ENCODE results near the gene ZNF280A. TPM values are rescaled to one million over a fixed set of nuclear protein-coding genes. Genes with fewer than 3 reads are reported as not detected.
"Not testable (repeated sequence)": the region's sequence is repeated elsewhere in the genome, so short reads cannot be mapped to it uniquely, and the experiment has no call there.

ZNF280A gene
- total RNA-seq, 3 donors from 2014 or later: not detected

DNA sequence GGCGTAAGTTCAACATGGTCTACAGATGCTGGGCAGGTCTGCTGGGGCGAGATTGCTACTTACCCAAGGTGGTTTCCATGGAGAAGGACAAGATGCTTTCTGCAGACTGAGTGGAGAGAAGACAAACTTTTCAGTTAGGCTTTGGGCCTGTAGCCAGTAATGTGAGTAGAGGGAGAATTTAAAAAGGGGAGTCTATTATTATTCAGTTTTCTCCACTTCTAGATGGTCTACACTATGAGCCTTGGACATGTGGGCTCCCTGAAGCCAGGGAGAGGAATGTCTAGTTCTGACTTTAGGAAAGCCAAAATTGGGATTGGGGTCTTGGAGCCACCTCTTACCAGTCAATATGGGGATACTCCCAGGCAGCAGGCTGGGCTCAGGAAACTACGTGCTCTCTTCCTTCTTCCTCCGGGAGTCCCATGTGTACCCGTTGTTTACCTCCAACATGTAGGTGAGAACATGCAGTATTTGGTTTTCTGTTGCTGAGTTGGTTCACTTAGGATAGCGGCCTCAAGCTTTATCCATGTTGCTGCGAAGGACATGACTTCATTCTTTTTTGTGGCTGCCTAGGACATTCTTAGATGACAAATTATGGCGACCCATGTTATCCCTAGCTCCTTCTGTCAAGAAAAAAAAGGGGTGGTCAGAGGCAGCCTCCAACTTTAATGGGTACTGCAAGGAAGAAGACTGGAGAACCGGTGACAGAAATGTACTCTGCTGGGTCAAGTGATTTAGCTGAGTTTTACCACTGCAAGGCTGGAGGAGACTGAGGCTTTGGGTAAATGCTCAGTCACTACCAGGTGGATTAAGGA lies 14.7 kb upstream of the ZNF280A start:
- Histone ChIP-seq H3K4me1 (no peaks in the 10 kb centered on the region), H3K4me3 (no peak overlapping the region), H3K27me3 (no peaks in the 10 kb centered on the region), H3K27ac (no peak overlapping the region), H3K36me3 (no peaks in the 10 kb centered on the region), H3K9me3 (peaks cover 0 to 1% of the 10 kb centered on the region in 2 donors)
- intact Hi-C loops (cut with DNase I; ENCODE audit: low total_unique reads): no loop called here
- no peak for TF ChIP-seq CTCF (IDR thresholded peaks at IDR 0.05)
- no peak for TF ChIP-seq POLR2A (IDR thresholded peaks at IDR 0.05)
- no peak for TF ChIP-seq POLR2AphosphoS5 (IDR thresholded peaks at IDR 0.05)
- DNase-seq (ENCODE audit: low spot score in 2 of 2): no peak

GRCh38 chr22:22533863-22534262 lies 13.8 kb upstream of the ZNF280A start:
- intact Hi-C loops (cut with DNase I; ENCODE audit: low total_unique reads): no loop called here
- TF ChIP-seq POLR2A (IDR thresholded peaks at IDR 0.05) (no peak), POLR2AphosphoS5 (IDR thresholded peaks at IDR 0.05) (no peak), CTCF (IDR thresholded peaks at IDR 0.05) (no peak)
- H3K27ac ChIP-seq: no peak overlapping the region

DNA sequence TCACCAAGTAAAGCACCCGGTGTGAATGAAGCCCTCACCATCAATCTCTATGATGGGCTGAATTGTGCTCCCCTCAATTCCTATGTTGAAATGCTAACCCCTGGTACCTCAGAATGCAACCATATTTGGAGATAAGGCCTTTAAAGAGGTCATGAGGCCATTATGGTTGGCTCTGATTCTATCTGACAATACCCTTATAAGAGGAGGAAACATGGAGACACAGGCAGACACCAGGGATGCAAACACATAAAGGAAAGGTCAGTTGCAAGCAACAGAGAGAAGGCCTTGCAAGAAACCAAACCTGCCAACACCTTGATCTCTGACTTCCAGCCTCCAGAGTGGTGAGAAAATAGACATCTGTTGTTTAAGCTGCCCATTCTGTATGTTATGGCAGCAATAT lies 13.3 kb upstream of the ZNF280A start:
- TF ChIP-seq POLR2AphosphoS5 (IDR thresholded peaks at IDR 0.05) (no peak), CTCF (IDR thresholded peaks at IDR 0.05) (no peak), POLR2A (IDR thresholded peaks at IDR 0.05) (no peak)
- no peak for DNase-seq (ENCODE audit: low spot score in 2 of 2)
- intact Hi-C loops (cut with DNase I; ENCODE audit: low total_unique reads): no loop called here
- Histone ChIP-seq H3K4me3 (no peak overlapping the region), H3K36me3 (no peaks in the 10 kb centered on the region), H3K27me3 (no peaks in the 10 kb centered on the region), H3K4me1 (no peaks in the 10 kb centered on the region), H3K27ac (no peak overlapping the region), H3K9me3 (no peaks in the 10 kb centered on the region)

More at GRCh38 chr22:22533863-22534262, 13.8 kb upstream of the ZNF280A start:
- H3K4me3 ChIP-seq: no peak overlapping the region
- no peaks in the 10 kb centered on the region for H3K4me1 ChIP-seq
- H3K9me3 ChIP-seq: no peaks in the 10 kb centered on the region
- H3K36me3 ChIP-seq: no peaks in the 10 kb centered on the region
- DNase-seq (ENCODE audit: low spot score in 2 of 2): no peak
- no peaks in the 10 kb centered on the region for H3K27me3 ChIP-seq

GRCh38 chr22:22532547-22533071 lies 12.5 kb upstream of the ZNF280A start:
- DNase-seq (ENCODE audit: low spot score in 2 of 2); H3K27ac ChIP-seq; H3K36me3 ChIP-seq; H3K9me3 ChIP-seq; intact Hi-C loops (cut with DNase I; ENCODE audit: low total_unique reads); H3K4me1 ChIP-seq; H3K27me3 ChIP-seq; H3K4me3 ChIP-seq: not testable (repeated sequence)

GRCh38 chr22:22531770-22532546 lies 11.9 kb upstream of the ZNF280A start:
- Histone ChIP-seq H3K4me3 (no peak overlapping the region), H3K9me3 (no peaks in the 10 kb centered on the region), H3K27ac (no peak overlapping the region), H3K36me3 (no peaks in the 10 kb centered on the region), H3K4me1 (no peaks in the 10 kb centered on the region), H3K27me3 (no peaks in the 10 kb centered on the region)
- no peak for TF ChIP-seq POLR2A (IDR thresholded peaks at IDR 0.05)
- DNase-seq (ENCODE audit: low spot score in 2 of 2): no peak
- intact Hi-C loops (cut with DNase I; ENCODE audit: low total_unique reads): no loop called here

GRCh38 chr22:22528780-22529179 lies 8.7 kb upstream of the ZNF280A start:
- intact Hi-C loops (cut with DNase I; ENCODE audit: low total_unique reads): no loop called here
- H3K4me3 ChIP-seq: no peak overlapping the region
- H3K36me3 ChIP-seq: no peaks in the 10 kb centered on the region

More at GRCh38 chr22:22528780-22529179, 8.7 kb upstream of the ZNF280A start:
- H3K4me1 ChIP-seq: no peaks in the 10 kb centered on the region
- H3K27me3 ChIP-seq: no peaks in the 10 kb centered on the region
- H3K27ac ChIP-seq: no peak overlapping the region
- no peak for DNase-seq (ENCODE audit: low spot score in 2 of 2)
- no peaks in the 10 kb centered on the region for H3K9me3 ChIP-seq
- TF ChIP-seq POLR2AphosphoS5 (IDR thresholded peaks at IDR 0.05): no peak
- TF ChIP-seq CTCF (IDR thresholded peaks at IDR 0.05): no peak
- no peak for TF ChIP-seq POLR2A (IDR thresholded peaks at IDR 0.05)

Data from breast epithelium (tissue), 4 donors.